Left cardiac atrium (tissue), 4 donors: ENCODE results near the gene USP24. TPM values are rescaled to one million over a fixed set of nuclear protein-coding genes. Genes with fewer than 3 reads are reported as not detected.
"Not testable (repeated sequence)": the region's sequence is repeated elsewhere in the genome, so short reads cannot be mapped to it uniquely, and the experiment has no call there.

Source experiments
- ATAC-seq, 2 donors: fragments of 200-7000 bp; cut with Tn5 transposase; one replicate each; pipeline ENCODE4 v1.9.1; 2020; ENCODE audit warnings: mild to moderate bottlenecking in 2 of 2, moderate library complexity in 2 of 2
- DNase-seq: peaks from one replicate; pipeline ENCODE4 v3.0.0-alpha.2; 2020
- intact Hi-C, 2 donors: fragments of 100-400 bp; cut with DNase I; formaldehyde crosslinking; loops; one replicate each; pipeline versions ENCODE4 v1.14.1 to v1.15.1; 2022 to 2023
- microRNA-seq, 2 donors: library from miRNA; unstranded; fragments of <30 nt; microRNA quantifications; one replicate each; pipeline ENCODE4 v1.2.0, GENCODE V29; 2020
- total RNA-seq, 2 donors: library from RNA; stranded (reverse); fragmentation: NEBNext Ultra II Directional; extraction: Animal tissue kit (Norgen Biotek cat#: 25700); gene quantifications; one replicate each; pipeline ENCODE4 v1.2.1, GENCODE V29; 2021
- donor health status: DM: no; HTN: yes; CAD: no.
- donor health status: DM: no; HTN: yes; CAD: no; lungs with severe emphysema.
- donor health status: DM: yes; HTN: yes; CAD: no.
- donor health status: Dilated cardiomyopathy.

Gene USP24
- total RNA-seq, 2 donors from 2014 or later = 31.8 to 33.6 TPM

DNA sequence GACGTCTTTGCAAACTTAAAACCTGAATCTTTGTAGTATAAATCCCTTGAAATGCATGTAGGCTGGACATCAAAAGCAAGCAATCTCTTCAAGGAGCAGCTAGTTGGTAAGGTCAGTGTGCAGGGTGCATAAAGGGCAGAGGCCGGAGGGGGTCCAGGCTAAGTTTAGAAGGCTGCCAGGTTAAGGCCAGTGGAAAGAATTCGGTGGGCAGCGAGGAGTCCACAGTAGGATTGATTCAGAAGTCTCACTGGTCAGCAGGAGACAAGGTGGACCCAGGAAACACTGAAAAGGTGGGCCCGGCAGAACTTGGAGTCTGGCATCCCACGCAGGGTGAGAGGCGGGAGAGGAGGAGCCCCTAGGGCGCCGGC is 176.2 kb downstream of the USP24 start:
- ATAC-seq (no peak), DNase-seq (no peak)
- intact Hi-C loops = no loop called here

DNA sequence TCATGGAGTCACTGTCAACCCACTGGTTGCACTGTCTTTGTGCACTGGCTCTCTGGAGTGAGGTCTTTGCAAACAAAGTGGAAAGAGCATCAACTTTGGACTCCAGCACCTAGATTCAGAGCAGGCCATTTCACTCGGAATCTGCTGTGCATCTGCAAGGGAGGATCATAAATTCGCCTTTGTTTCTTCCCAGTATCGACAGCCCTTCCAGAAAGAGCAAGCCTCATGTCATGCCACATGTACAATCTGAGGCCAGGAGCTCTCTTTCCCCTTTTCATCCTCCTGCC is 176.7 kb downstream of the USP24 start:
- DNase-seq = no peak
- ATAC-seq = no peak
- intact Hi-C loops = no loop called here

DNA sequence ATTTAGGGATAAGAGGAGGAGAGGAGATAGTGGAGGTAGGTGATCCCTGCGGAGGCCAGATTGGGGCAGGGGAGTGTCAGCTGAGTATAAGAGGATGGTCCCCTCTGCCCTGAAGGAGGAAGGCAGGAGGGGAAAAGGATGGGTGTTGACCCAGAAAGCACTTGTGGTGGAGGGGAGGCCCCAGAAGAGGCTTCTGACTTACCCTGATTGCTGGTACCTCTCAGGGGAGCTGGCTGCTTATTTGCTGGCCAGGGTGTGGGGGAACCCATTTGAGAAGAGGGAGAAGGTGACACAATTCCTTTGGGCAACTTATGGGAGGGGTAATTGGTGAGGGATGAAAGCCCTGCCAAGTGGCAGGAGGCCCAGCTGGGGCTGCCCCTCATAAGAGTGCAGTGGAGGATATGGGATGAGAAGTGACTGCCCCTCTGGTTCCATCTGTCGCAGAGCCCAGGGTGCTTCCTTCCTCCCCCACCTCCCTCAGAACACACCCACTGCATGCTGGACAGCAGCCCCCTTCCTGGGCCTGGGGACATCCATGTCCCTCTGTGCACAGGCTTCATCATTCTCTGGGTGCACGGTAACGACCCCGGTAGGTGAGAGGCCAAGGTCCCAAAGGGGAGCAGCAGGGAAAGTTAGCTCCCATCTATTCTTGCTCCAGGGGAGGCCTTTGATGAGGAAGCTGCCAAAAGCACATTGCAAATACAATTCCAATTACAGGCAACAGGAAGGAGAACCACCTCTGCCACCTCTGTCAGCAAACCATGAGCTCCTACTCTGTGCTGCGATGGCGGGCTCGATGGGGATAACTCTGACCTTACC is 177.2 kb downstream of the USP24 start:
- ATAC-seq = no peak

DNA sequence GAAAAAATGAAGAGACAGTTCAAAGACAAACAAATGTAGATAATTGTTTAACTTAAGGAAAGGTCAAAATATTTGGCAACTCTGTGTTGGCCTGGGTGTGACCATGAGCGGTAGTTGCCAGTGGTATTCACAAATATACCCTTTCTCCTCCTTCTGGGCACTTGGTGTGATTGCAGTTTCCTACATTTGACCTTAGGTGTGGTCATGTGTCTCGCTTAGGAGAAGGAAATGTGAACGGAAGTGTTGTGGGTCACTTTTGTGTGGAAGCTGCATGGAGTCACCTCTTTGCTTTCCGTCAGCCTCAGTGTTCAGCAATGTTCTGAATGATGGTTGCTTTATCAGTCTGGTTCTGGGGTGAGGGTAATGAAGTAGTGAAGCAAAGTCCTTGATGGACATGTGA is 179.3 kb downstream of the USP24 start:
- no peak for ATAC-seq
- DNase-seq = no peak
- intact Hi-C loops = no loop called here

More for the DNA sequence above, 177.2 kb downstream of the USP24 start:
- no peak for DNase-seq
- intact Hi-C loops = no loop called here

DNA sequence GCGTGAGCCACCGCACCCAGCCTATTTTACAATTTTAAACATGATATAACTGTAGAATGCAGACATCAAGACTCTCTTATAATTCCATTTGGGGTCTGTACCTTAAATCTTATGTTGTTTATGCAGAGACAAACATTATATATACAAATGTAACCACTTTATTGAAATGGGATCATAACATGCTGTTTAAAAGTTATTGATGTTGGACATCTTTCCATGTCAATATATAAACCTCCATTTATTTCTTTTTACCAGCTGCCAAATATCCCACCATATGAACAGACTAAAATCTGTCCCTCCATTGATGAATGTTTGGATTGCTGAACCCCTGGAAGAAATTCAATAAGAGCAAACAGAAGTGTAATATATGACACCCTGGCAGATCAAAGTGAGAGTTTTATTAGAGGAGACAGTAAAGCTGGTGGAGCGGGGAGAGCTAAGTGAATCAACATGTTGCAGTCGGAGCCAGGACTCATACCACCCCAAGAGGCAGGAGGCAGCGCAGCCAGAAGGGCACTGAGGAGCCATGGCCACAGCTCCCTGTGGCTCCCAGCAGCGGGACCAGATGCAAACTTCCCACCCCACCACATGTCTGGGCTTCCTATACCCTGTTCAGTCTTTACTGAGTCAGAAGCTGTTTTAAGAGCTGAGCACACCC is 180.6 kb downstream of the USP24 start:
- DNase-seq (no peak), ATAC-seq (no peak)
- intact Hi-C loops = no loop called here

DNA sequence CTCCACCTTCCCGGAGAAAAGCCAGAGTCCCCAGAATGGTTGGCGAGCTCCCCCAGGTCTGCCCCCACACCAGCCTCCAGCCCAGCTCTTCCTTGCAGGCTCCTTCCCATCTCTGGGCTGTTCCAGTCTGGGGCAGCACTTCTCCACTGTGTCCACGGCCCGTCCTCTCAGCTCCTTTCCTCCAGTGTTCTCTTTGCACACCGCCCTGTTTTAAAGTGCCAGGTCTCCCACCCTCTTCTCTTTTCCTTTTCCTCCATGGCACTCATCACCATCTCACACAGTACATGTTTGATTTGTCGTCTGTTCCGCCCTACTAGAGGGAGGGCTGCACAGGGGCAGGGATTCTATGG is 181.9 kb downstream of the USP24 start:
- no peak for ATAC-seq
- intact Hi-C loops = no loop called here
- no peak for DNase-seq

DNA sequence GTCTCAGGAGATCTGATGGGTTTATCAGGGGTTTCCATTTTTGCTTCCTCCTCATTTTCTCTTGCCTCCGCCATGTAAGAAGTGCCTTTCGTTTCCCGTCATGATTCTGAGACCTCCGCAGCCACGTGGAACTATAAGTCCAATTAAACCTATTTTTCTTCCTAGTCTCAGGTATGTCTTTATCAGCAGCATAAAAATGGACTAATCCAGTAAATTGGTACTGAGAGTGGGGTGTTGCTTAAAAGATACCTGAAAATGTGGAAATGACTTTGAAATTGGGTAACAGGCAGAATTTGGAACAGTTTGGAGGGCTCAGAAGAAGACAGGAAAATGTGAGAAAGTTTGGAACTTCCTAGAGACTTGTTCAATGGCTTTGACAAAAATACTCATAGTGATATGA is 184.1 kb downstream of the USP24 start:
- DNase-seq, intact Hi-C loops, ATAC-seq: not testable (repeated sequence)

DNA sequence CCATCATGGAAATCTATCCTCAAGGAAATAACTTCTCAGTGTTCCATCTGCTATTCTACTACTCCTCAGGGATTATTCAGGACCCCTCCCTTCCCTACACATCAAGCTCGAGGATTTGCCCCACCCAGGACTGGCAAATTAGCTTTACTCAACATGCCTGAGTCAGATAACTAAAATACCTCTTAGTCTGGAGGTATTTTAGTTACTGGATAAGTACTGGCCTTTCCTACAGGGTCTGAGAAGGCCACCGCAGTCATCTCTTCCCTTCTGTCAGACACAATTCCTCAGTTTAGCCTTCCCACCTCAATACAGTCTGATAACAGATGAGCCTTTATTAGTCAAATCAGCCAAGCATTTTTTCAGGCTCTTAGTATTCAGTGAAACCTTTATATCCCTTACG is 188.5 kb downstream of the USP24 start:
- DNase-seq, intact Hi-C loops, ATAC-seq: not testable (repeated sequence)

DNA sequence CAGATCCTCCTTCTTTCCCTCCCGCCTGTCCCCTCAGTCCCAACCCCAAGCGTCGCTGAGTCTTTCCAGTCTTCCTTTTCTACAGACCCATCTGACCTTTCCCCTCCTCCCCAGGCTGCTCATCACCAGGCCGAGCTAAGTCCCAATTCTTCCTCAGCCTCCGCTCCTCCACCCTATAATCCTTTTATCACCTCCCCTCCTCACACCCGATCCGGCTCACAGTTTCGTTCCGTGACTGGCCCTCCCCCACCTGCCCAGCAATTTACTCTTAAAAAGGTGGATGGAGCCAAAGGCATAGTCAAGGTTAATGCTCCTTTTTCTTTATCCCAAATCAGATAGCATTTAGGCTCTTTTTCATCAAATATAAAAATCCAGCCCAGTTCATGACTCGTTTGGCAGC is 191.0 kb downstream of the USP24 start:
- intact Hi-C loops, DNase-seq, ATAC-seq: not testable (repeated sequence)

DNA sequence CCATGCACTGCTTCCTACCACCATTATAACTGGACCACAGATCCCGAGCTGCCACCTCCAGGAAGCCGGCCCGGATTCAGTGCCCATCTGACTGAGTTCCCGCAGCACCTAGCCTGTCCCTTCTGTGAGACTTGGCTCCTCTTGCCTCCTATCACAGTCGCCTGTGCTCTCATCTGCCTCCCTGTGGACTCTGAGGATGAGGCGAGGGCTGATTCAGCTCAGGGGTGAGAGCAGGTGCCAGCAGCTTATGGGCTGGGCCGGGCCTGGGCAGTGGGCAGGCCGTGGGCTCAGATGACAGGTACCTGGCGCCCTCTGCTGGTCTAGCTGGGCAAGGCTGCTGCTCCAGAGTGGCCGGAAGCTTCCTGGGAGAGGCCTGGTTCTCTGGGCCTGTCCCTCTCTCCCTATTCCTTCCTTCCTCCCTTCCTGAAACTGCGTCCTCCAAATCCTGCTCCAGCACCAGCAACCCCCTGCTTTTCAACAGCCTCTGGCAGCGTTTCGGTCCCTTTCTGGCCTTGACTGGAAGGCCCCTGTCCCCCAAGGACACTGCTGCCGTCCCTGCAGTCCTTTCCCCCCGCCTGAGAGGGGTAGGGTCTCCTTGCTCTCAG is 193.1 kb downstream of the USP24 start:
- DNase-seq (peak; percentile 80), ATAC-seq (peak; percentile 98 to 100)
- intact Hi-C loops = loop anchor here in 1 of 2 donors (2.0 kb wide), 1 partner anchor 71 kb away; no protein-coding TSS in a partner anchor

DNA sequence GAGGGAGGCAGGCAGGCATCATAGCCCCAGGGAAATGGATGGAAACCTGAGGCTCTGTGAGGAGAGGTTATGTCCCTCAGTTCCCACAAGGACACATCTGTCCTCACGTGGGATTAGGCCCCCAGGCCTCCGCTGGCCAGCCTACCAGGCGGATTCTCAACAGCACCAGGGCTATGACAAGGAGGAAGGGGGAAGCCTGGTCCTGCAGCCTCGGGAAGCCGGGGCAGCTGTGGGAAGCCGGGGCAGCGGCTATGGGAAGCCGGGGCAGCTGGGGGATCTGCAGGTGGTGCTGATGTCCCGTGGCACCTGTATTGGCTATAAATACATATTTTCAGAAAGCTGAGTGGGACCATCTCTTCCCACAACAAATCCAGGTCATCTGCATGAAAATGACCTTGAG is 196.8 kb downstream of the USP24 start:
- no peak for ATAC-seq
- no peak for DNase-seq
- intact Hi-C loops = no loop called here

Small RNA genes lying within 50 kb of the gene (microRNA-seq; reads per million reads assigned to microRNA genes)
- gene MIR4422 = 2.8 to 3.5 reads per million in 2 donors

Other genes starting within 250 kb of the USP24 start
- gene TMEM61, start 234.7 kb downstream of the USP24 start, total RNA-seq = under 1 TPM; 0.24 to 0.27 TPM
- gene BSND, start 216.4 kb downstream of the USP24 start, total RNA-seq = not detected
- gene PCSK9, start 175.8 kb downstream of the USP24 start, total RNA-seq = under 1 TPM in 1 of 2 donors, not detected in 1; 0.13 TPM